NB4 (cell line): ENCODE results near the gene LFNG.

Experiments
- MYC ChIP-seq: IDR thresholded peaks from 2 replicates; pipeline ENCODE4 v1.6.1; 2011; ENCODE audit warnings: low read depth, low read length
- POLR2A ChIP-seq: IDR thresholded peaks from 2 replicates; pipeline ENCODE4 v1.6.1; 2011; ENCODE audit warnings: mild to moderate bottlenecking; ENCODE audit not compliant: insufficient read length; ENCODE audit errors: extremely low read depth
- TF ChIP-seq, protein P1 (sequence below): IDR thresholded peaks from one replicate; pipeline ENCODE4 v1.5.1; 2012; ENCODE audit warnings: low read depth, low read length
- TF ChIP-seq, protein P2 (sequence below): IDR thresholded peaks from 2 replicates; pipeline ENCODE4 v1.6.1; 2011; ENCODE audit warnings: low read depth, low read length

DNA sequence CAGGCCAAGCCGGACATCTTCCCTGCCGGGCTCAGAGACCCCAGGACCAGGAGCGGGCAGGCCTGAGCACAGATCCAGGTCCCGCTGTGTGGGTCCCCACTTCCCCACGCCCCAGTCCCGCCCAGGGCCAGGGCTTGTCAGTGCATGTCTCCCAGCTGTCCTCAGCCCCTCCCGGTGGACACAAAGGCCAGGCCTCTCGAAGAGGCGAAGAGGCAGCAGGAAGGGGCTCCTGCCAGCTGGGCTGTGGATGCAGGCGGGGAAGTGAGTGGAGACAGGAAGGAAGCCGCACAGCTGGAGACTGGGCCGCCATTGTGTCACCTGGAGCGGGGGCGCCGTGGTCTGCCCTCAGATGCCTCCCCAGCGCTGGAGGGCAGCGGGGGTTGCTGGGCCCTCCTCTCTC lies 48.2 kb upstream of the LFNG start:
- TF ChIP-seq MYC (no peak), POLR2A (no peak)
- TF ChIP-seq, protein P1, sequence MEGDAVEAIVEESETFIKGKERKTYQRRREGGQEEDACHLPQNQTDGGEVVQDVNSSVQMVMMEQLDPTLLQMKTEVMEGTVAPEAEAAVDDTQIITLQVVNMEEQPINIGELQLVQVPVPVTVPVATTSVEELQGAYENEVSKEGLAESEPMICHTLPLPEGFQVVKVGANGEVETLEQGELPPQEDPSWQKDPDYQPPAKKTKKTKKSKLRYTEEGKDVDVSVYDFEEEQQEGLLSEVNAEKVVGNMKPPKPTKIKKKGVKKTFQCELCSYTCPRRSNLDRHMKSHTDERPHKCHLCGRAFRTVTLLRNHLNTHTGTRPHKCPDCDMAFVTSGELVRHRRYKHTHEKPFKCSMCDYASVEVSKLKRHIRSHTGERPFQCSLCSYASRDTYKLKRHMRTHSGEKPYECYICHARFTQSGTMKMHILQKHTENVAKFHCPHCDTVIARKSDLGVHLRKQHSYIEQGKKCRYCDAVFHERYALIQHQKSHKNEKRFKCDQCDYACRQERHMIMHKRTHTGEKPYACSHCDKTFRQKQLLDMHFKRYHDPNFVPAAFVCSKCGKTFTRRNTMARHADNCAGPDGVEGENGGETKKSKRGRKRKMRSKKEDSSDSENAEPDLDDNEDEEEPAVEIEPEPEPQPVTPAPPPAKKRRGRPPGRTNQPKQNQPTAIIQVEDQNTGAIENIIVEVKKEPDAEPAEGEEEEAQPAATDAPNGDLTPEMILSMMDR = no peak
- TF ChIP-seq, protein P2, sequence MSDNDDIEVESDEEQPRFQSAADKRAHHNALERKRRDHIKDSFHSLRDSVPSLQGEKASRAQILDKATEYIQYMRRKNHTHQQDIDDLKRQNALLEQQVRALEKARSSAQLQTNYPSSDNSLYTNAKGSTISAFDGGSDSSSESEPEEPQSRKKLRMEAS = 0 out of 2 replicates have a peak, but pooled peaks have one; percentile 3
